Activated CD4-positive, alpha-beta T cell treated with anti-CD3 and anti-CD28 coated beads, Interleukin-2, amount 50 U/mL, for 48 hours (primary cell): Measurements from ENCODE around the gene ACSM3.
A peak's percentile ranks its signal among the peaks of the same experiment; 100 is the strongest.

Experiments
- DNase-seq, 2 experiments: peaks; one replicate each; pipeline ENCODE4 v3.0.0-alpha.2; 2020

Gene ACSM3

DNA sequence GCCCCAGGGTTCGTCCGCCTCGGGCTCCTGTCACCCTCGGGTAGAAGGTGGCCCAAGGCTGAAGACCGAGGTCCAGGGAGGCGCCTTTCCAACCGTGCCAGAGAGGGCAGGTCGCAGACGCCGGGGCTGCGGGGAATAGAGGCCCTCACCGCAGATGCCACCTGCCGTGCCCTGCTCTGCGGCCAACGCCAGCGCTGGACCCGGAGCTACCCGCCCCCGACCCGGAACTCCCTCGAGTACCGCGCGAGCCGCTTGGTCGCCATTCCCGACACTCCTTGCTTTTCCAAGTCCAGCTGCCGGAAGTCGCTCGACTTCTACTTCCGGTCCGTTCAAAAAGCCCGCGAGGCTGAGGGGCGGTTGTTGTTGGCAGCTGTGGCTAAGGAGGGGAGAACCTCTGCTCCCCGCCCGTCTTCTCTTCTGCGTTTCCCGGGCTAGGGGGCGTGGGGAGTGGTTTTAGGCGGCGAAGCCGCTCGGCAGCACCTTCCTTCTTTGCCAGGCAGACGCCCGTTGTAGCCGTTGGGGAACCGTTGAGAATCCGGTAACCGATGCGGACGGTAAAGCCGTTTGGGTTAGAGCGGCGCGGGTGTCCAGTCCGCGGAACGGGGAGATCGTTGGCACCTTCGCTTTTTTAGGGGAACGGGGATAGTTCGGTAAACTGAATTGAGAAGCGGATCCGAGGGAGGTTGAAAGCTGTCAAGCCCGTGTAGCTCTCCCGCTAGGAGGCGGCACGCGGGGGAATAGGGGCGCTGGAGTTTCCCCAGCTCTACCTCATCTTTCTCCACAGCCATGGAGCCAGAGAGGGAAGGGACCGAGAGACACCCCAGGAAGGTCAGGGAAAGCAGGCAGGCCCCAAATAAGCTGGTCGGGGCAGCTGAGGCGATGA lies 42.6 kb downstream of the ACSM3 start, which contains the start of the genes ERI2 and REXO5:
TSS of gene ERI2 (minus strand) at position 305 of the 883 bp plus-strand sequence. CDS start at position 263, 42 bp downstream.
TSS of gene REXO5 (plus strand) at position 360 of the 883 bp plus-strand sequence. CDS start at position 787, 427 bp downstream.
- DNase-seq, result peak; percentile 85 to 87

GRCh38 chr16:20807862-20808261 lies 44.0 kb downstream of the ACSM3 start:
- DNase-seq, result no peak

GRCh38 chr16:20811889-20812439 lies 48.1 kb downstream of the ACSM3 start:
- no peak for DNase-seq

DNA sequence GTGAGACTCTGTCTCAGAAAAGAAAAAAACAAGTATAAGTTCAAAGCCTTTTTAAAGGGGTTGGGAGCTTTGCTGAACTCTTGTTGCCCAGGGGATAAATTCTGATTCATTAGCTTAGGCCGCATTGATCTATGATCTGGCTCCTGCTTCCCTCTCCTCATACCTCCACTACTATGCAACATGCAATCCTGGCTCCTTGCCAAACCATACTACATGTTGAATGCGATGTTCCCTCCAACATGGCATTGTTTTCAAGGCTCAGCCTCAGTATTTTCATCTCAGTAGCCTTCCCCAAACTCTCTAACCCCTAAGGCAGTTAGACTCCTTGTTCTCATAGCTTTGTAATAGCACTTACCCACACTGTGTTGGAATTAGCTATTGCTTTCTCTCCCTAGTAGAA lies 48.7 kb downstream of the ACSM3 start:
- no peak for DNase-seq

- no peak for DNase-seq
These were observed 51.0 kb downstream of the ACSM3 start for GRCh38 chr16:20814784-20815183.

DNA sequence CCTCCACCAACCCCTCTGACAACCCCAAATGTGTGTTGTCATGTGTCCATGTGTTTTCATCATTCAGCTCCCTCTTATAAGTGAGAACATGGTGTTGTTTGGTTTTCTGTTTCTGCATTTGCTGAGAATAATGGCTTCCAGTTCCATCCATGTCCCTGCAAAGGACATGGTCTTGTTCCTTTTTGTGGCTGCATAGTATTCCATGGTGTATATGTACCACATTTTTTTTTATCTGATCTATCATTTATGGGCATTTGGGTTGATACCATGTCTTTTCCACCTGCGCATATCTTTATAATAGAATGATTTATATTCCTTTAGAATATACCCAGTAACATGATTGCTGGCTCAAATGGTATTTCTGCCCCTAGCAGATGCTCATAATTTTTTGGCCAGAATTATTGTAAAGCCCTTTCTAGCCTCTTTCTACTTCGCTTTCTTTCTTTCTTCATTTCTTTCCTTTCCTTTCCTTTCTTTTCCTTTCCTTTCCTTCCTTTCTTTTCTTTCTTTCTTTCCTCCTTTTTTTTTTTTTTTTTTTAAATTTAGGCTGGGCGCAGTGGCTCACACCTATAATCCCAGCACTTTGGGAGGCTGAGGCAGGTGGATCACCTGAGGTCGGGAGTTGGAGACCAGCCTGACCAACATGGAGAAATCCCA lies 55.2 kb downstream of the ACSM3 start:
- no peak for DNase-seq

DNA sequence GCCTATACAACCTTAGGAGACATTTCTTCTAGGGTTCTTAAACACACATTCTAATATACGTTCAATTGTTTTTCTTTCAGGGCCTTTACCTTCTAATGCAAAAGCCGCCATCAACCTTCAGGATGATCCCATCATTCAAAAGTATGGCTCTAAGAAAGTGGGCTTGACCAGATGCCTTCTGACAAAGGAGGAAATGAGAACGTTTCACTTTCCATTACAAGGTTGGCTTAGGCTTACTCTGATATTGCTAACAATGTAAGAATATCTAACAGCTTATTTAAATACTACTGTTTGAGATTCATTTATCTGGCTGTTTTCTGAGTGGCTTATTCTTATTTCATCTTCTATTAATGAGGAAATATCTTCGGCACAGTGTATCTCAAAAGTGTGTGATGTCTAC lies 57.9 kb downstream of the ACSM3 start:
- DNase-seq, result no peak

DNA sequence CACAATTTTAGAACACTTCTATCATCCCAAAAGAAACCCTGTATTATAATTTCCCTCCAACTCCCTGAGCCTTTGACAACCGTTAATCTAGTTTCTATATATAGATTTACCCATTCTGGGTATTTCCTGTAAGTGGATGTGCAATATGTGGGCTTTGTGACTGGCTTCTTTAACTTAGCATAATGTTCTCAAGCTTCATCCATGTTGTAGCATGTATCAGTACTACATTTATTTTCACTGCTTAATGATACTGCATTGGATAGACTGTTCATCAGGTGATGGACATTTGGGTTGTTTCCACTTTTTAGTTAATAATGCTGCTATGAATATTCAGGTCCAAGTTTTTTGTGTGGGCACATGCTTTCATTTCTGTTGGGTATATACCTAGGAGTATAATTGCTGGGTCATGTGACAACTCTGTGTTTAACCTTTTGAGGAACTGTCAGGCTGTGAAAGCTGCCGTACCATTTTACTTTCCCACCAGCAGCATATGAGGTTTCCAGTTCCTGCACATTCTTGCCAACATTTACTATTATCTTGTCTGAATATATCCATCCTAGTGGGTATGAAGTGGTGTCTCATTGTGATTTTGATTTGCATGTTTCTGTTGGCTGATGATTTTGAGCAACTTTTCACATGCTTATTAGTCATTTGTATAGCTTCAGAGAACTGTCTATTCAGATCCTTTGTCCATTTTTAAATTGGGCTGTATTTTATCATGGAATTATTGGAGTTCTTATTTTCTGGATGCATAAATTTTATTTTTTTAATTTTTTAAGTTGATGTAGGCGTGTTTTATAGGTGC lies 58.9 kb downstream of the ACSM3 start:
- DNase-seq, result no peak

GRCh38 chr16:20826039-20826566 lies 62.3 kb downstream of the ACSM3 start:
- DNase-seq, result no peak

DNA sequence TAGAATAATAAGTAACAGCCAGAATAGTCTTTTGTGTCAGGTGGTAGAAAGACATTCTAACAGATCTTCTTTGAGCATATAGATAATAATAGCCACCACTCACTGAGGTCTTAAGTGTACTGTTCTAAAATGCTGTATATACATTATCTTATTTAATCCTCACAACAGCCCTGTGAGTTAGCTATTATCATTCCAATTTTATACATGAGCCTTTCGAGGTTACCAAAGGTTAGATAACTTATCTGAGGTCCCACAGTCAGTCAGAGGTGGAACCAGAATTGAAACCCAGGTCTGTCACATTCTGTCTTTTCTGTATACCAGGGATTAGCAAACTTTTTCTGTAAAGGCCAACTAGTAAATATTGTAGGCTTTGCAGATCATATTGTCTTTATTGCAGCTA lies 65.7 kb downstream of the ACSM3 start:
- no peak for DNase-seq

GRCh38 chr16:20830372-20830771 lies 66.6 kb downstream of the ACSM3 start:
- DNase-seq, result no peak

- DNase-seq, result no peak
These were observed 69.3 kb downstream of the ACSM3 start for GRCh38 chr16:20833086-20833485.

DNA sequence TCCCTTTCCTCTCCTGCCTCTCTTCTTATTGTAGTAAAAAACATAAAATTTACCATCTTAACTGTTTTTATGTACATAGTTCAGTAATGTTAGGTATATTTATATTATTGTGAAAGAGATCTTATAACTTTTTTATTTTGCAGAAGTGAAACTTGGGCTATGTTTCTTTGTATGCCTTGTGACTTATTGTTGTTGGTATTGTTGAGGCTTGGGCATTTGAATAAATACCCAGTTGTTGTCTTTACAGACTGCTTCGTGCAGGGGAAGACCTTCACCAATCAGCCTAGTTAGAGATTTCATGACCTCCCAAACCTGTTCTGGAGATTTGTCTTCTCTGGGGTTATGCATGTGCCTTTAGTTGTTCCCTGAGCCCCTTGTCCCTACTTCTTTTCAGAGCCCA lies 74.4 kb downstream of the ACSM3 start:
- no peak for DNase-seq

- no peak for DNase-seq
These were observed 75.7 kb downstream of the ACSM3 start for GRCh38 chr16:20839504-20839903.

- no peak for DNase-seq
These were observed 80.2 kb downstream of the ACSM3 start for GRCh38 chr16:20844054-20844453.

DNA sequence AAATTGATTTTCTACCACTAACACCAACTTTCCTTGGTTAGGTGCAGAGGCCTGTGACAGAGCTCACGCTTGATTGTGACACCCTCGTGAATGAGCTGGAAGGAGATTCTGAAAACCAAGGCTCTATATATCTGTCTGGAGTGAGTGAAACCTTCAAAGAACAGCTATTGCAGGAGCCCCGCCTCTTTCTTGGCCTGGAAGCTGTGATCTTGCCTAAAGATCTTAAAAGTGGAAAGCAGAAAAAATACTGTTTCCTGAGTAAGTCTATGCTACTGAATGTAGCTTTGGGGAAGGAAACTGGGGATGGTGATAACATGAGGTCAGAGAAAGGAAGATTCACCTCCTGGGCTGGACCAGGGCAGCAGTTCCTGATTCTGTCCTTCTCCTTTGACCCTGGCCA lies 80.8 kb downstream of the ACSM3 start:
- DNase-seq, result peak; percentile 14 to 24

DNA sequence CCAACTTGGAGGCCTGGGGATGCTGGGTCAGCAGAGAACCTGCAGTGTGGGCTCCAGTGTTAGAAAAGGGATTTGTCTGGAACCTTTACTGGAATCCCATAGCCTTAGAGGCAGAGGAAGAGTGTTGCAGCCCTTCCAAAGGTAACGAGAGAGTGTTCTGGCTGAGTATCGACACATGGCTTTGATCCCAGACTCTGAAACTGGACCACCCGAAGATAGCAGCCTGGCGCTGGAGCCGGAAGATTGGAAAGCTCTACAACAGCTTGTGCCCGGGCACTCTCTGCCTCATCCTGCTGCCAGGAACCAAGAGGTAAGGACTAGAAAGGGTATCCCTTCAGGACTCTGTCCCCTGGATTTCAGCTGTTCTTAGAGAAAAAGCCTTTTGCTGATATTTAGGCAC lies 82.2 kb downstream of the ACSM3 start:
- DNase-seq, result no peak

GRCh38 chr16:20846551-20846950 lies 82.7 kb downstream of the ACSM3 start:
- DNase-seq, result no peak
